ENCODE measurements around the gene SLC7A14. TPM values are rescaled to one million over a fixed set of nuclear protein-coding genes. Genes with fewer than 3 reads are reported as not detected.

SLC7A14 gene
- polyA plus RNA-seq, 3 donors from 2014 or later = not detected

GRCh38 chr3:170477395-170477794, 108.5 kb downstream of the SLC7A14 start:
- Mint-ChIP-seq H3K4me3 (no peak overlapping the region), H3K4me1 (no peaks in the 10 kb centered on the region), H3K9me3 (no peaks in the 10 kb centered on the region), H3K27me3 (ENCODE audit: low read depth in 3 of 3) (peaks cover 1 to 3% (median 2%) of the 10 kb centered on the region in 3 donors), H3K27ac (no peak overlapping the region), H3K36me3 (no peaks in the 10 kb centered on the region)
- DNase-seq = no peak

GRCh38 chr3:170476291-170476690, 109.6 kb downstream of the SLC7A14 start:
- Mint-ChIP-seq H3K27ac (no peak overlapping the region), H3K36me3 (no peaks in the 10 kb centered on the region), H3K27me3 (ENCODE audit: low read depth in 3 of 3) (peaks cover 1 to 6% (median 2%) of the 10 kb centered on the region in 3 donors), H3K4me1 (no peaks in the 10 kb centered on the region), H3K4me3 (no peak overlapping the region), H3K9me3 (no peaks in the 10 kb centered on the region)
- no peak for DNase-seq

GRCh38 chr3:170475092-170475685, 110.7 kb downstream of the SLC7A14 start:
- Mint-ChIP-seq H3K4me1 (no peaks in the 10 kb centered on the region), H3K9me3 (no peaks in the 10 kb centered on the region), H3K27ac (no peak overlapping the region), H3K36me3 (no peaks in the 10 kb centered on the region), H3K4me3 (no peak overlapping the region), H3K27me3 (ENCODE audit: low read depth in 3 of 3) (peaks cover 1 to 6% (median 5%) of the 10 kb centered on the region in 3 donors)
- DNase-seq = no peak

DNA sequence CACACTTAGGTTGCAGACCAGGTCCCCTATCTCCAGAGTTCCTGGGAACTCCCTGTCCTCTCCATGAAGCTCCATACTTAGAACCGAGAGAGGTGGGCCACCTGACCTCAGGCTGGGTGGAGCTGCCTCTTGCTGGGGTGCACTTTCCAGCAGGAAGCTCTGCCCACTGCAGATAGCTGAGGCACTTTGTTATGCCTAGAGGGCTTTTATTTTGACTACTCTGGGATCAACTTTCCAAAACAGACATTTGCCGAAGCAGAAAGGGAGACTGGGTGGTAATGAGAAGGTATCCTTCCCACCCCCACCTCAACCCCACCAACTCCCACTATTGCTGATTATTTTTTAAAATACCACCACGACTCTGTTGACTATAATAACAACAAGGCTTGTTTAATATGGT, 112.5 kb downstream of the SLC7A14 start:
- no peaks in the 10 kb centered on the region for H3K9me3 Mint-ChIP-seq
- no peaks in the 10 kb centered on the region for H3K4me1 Mint-ChIP-seq
- DNase-seq = no peak
- no peak overlapping the region for H3K4me3 Mint-ChIP-seq
- no peak overlapping the region for H3K27ac Mint-ChIP-seq
- no peaks in the 10 kb centered on the region for H3K36me3 Mint-ChIP-seq
- H3K27me3 Mint-ChIP-seq (ENCODE audit: low read depth in 3 of 3) = peaks cover 1 to 6% (median 6%) of the 10 kb centered on the region in 3 donors

DNA sequence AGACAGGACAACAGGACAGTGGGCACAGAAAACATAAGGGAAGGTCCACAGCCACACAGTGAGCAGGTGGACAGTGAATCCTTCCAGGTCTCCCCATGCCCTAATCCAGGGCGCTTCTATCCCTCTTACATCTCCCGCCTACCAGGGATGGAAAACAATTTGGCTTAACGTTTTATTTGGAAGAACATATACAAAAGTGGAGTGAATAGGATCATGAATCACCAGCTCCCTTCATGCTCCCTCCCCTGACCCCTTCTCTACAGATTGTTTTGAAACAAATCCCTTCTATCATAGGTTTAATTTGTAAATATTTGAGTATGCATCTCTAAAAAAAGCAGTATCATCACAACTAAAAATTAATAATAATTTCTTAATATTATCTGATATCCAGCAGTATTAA, 114.7 kb downstream of the SLC7A14 start:
- H3K9me3 Mint-ChIP-seq = no peaks in the 10 kb centered on the region
- H3K4me1 Mint-ChIP-seq = no peaks in the 10 kb centered on the region
- H3K36me3 Mint-ChIP-seq = no peaks in the 10 kb centered on the region
- H3K4me3 Mint-ChIP-seq = no peak overlapping the region
- no peak for DNase-seq
- no peak overlapping the region for H3K27ac Mint-ChIP-seq
- peaks cover 0 to 6% (median 4%) of the 10 kb centered on the region in 3 donors for H3K27me3 Mint-ChIP-seq (ENCODE audit: low read depth in 3 of 3)

DNA sequence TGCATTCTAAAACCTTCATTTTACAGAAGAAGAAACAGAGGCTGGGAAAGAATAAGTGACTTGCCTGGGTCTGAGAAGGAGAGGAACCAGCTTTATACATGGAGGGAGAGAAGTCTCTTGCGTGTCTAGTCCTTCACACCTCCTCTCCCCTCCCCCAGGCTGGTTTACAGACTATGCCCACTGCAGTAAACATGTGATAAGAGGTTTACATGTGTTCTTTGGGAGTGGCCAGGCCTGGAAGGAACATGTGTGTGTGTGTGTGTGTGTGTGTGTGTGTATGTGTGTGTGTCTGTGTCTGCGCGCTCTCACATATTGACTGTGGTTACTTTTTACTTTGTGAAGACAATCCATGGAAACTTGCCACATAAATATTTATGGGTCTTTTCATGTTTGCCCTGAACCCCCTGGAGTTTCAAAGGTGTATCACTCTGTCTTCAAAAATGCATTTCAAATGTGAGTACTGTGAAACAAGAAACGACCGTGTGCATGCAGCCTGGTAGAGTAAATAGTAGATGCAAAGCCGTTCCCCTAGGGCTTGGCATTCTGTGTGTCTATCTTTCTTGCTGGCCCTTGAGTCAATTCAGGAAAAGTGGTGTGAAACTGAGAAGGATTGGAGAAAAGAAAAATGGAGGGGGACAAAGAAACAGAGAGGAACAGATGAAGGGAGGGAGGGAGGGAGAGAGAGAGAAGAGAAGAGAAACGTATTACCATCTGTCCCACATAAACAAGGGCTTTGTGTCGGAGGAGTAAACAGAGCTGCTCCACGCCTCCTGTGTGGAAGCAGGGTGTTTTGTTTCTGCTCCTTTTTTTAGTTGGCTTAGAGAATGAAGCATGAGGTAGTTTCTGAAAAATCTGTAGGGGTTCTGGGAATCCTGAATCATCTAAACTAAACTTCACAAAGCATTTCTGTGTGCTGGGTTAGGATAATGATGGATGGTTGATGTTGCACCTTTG, 115.5 kb downstream of the SLC7A14 start:
- Mint-ChIP-seq H3K9me3 (no peaks in the 10 kb centered on the region), H3K4me1 (no peaks in the 10 kb centered on the region), H3K36me3 (no peaks in the 10 kb centered on the region), H3K27me3 (ENCODE audit: low read depth in 3 of 3) (peaks cover 0 to 6% (median 4%) of the 10 kb centered on the region in 3 donors), H3K4me3 (no peak overlapping the region), H3K27ac (no peak overlapping the region)
- DNase-seq = no peak

- Mint-ChIP-seq H3K27ac (no peak overlapping the region), H3K27me3 (ENCODE audit: low read depth in 3 of 3) (peaks cover 0 to 7% (median 4%) of the 10 kb centered on the region in 3 donors), H3K9me3 (no peaks in the 10 kb centered on the region), H3K36me3 (no peaks in the 10 kb centered on the region), H3K4me3 (no peak overlapping the region), H3K4me1 (no peaks in the 10 kb centered on the region)
- no peak for DNase-seq
Measured at GRCh38 chr3:170469151-170470062, 116.5 kb downstream of the SLC7A14 start.

- Mint-ChIP-seq H3K9me3 (no peaks in the 10 kb centered on the region), H3K36me3 (no peaks in the 10 kb centered on the region), H3K4me1 (no peaks in the 10 kb centered on the region), H3K4me3 (no peak overlapping the region), H3K27me3 (ENCODE audit: low read depth in 3 of 3) (peaks cover 0 to 9% (median 4%) of the 10 kb centered on the region in 3 donors), H3K27ac (no peak overlapping the region)
- DNase-seq = no peak
Measured at GRCh38 chr3:170467571-170468147, 118.2 kb downstream of the SLC7A14 start.

DNA sequence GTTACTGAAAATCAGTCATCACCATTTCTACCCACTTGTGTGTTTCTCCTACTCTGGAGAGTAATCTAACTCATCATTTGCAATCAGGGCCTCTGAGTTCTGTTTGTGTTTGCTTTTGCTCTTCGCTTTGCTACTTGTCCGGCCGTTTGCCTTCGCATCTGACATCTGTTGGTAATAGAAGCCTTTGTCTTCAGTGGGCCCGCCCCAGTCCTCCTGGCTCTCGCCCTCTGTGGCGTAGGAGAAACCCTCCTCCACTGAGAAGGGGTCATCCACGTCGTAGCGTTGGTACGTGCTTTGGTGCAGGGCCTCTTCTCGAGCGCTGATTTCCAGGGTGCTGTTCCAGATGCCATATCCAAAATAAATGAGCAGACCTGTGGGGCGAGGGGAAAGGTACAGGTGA, 118.9 kb downstream of the SLC7A14 start:
- Mint-ChIP-seq H3K27ac (no peak overlapping the region), H3K4me1 (no peaks in the 10 kb centered on the region), H3K36me3 (no peaks in the 10 kb centered on the region), H3K9me3 (no peaks in the 10 kb centered on the region), H3K27me3 (ENCODE audit: low read depth in 3 of 3) (peaks cover 0 to 9% (median 4%) of the 10 kb centered on the region in 3 donors), H3K4me3 (no peak overlapping the region)
- DNase-seq = no peak

DNA sequence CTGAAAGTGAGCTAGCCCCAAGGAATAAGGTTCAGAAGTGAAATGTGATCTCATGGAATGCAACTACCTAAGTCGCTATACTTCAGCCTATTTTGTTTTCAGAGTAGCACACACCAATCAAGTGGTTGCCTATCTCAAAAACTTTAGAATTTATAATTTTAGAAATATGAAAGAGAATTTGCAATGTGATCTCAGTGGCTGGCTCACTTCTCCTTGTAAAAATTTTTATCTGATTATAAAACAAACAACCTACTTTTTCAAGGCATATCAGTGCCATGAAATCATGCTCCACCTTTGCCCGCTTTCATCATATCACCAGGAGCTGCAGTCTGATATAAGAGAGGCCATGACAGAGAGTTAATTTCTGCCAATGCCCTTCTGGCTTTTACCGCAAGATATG, 119.9 kb downstream of the SLC7A14 start:
- Mint-ChIP-seq H3K4me3 (no peak overlapping the region), H3K36me3 (no peaks in the 10 kb centered on the region), H3K27me3 (ENCODE audit: low read depth in 3 of 3) (peaks cover 0 to 14% (median 0%) of the 10 kb centered on the region in 3 donors), H3K4me1 (no peaks in the 10 kb centered on the region), H3K27ac (no peak overlapping the region), H3K9me3 (no peaks in the 10 kb centered on the region)
- no peak for DNase-seq

- no peaks in the 10 kb centered on the region for H3K36me3 Mint-ChIP-seq
- H3K27me3 Mint-ChIP-seq (ENCODE audit: low read depth in 3 of 3) = peaks cover 0 to 11% (median 2%) of the 10 kb centered on the region in 3 donors
- no peaks in the 10 kb centered on the region for H3K9me3 Mint-ChIP-seq
- no peaks in the 10 kb centered on the region for H3K4me1 Mint-ChIP-seq
- H3K27ac Mint-ChIP-seq = no peak overlapping the region
- no peak overlapping the region for H3K4me3 Mint-ChIP-seq
- DNase-seq = no peak
Measured at GRCh38 chr3:170463011-170463410, 122.9 kb downstream of the SLC7A14 start.

DNA sequence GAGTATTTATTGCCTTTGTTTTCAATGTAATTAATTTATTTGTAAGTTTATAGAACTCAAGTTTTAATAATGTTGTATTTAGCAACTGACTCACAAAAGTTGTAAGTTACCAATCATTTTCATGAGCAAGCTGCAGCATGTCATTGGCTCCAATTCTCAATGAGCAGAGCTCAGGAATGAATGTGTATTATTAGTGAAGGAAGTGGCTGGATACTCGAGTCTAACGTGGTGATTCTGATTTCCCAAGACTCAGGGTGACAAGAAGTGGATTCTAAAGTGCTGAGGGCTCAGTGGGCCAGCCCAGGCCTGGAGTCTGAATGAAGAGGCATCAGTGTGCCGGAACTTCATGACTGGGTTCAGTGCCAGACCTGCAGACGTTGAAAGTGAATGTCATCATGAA, 127.6 kb downstream of the SLC7A14 start:
- no peak for DNase-seq
- H3K27ac Mint-ChIP-seq = no peak overlapping the region
- no peaks in the 10 kb centered on the region for H3K4me1 Mint-ChIP-seq
- H3K36me3 Mint-ChIP-seq = no peaks in the 10 kb centered on the region
- no peaks in the 10 kb centered on the region for H3K9me3 Mint-ChIP-seq
- H3K4me3 Mint-ChIP-seq = no peak overlapping the region
- H3K27me3 Mint-ChIP-seq (ENCODE audit: low read depth in 3 of 3) = peaks cover 2 to 11% (median 4%) of the 10 kb centered on the region in 3 donors

- H3K9me3 Mint-ChIP-seq = no peaks in the 10 kb centered on the region
- DNase-seq = no peak
- H3K4me3 Mint-ChIP-seq = no peak overlapping the region
- no peaks in the 10 kb centered on the region for H3K4me1 Mint-ChIP-seq
- peaks cover 2 to 6% (median 4%) of the 10 kb centered on the region in 3 donors for H3K27me3 Mint-ChIP-seq (ENCODE audit: low read depth in 3 of 3)
- H3K36me3 Mint-ChIP-seq = no peaks in the 10 kb centered on the region
- H3K27ac Mint-ChIP-seq = no peak overlapping the region
Measured at GRCh38 chr3:170454509-170454908, 131.4 kb downstream of the SLC7A14 start.
